NCI-H446 treated with DMSO at 0.1 percent for 48 hours (cell line): ENCODE measurements around the gene GATB.

Experiments
- DNase-seq: peaks from one replicate; lab custom pipeline; 2025; lab: John Stamatoyannopoulos, UW

Gene GATB

DNA sequence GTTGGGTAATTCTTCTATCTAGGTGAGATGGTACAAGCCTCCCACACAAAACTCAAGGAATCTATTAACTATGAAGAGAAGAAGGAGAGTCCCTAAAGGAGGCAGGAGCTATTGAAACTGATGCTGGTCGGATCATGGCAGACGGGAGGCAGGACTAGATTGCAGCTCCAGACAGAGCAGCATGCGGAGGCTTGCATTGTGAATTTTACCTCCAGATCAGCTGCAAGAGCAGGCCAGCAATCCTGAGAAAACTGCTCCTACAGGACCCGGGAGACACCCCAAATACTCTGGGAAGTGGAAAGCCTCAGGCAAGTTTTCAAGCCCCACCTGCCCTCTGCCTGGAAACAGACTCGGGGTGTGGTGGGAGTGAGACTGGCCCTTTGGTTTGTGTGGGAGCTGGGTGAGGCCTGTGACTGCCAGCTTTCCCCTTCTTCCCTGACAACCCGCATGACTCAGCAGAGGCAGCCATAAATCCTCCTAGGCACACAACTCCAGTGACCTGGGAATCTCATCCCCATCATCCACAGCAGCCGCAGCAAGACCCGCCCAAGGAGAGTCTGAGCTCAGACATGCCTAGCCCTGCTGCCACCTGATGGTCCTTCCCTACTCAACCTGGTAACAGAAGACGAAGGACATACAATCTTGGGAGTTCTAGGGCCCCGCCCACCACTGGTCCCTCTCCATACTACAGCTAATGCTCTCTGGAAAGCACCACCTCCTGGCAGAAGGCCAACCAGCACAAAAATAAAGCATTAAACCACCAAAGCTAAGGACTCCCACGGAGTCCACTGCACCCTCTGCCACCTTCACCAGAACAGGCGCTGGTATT is 30.9 kb downstream of the GATB start:
- no peak for DNase-seq

DNA sequence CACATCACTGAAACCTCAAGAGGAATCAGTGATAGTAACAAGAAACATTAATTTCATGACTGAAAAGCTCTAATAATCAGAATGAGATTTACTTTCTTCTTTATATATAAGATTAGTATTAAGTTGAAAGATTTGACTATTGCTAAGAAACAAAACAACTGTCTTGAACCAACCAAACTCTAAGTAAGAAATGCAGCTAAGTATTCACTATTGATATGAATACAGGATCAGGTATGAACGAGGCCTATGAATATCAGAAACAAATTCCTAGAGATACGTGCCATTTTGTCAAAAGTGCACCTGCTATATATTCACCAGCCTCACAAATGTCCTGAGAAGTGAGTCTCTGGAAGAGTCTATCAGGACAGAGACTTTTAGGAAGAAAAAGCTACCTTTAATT is 32.1 kb downstream of the GATB start:
- DNase-seq = no peak

DNA sequence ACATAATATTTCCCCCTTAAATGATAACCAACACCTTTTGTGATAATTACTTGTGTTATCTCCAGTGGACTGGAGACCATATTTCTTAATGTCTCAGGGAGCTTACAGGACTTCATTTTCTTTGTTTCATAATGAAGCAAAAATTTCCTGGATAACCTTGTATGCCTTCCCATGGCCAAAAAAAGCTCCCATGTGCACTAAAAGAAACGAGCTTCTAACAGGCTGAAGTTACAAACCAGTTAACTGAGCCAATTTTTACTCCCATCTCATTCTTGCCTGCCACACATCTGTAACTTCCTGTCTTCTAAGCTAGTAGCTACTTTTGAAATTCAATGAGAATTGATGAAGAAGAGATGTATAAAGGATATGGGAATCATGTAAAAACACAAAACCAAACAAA is 32.8 kb downstream of the GATB start:
- DNase-seq = no peak

DNA sequence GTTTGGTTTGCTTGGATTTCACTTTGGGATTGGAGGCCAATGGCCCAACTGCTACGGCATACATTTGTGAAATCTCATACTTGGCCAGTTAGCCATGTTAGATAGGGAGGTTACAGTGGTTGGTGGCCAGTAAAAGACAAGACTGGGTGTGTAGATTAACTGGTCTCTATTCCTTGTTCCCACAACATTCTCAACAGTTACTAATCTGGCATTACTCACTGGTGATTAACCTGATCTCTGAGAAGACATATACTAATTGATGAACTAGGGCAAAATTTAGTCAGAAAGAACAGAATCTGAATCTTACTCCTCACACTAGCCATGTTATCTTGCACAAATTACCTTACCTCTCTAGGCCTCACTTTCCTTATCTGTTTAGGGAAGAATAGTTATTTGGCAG is 33.4 kb downstream of the GATB start:
- DNase-seq = no peak

DNA sequence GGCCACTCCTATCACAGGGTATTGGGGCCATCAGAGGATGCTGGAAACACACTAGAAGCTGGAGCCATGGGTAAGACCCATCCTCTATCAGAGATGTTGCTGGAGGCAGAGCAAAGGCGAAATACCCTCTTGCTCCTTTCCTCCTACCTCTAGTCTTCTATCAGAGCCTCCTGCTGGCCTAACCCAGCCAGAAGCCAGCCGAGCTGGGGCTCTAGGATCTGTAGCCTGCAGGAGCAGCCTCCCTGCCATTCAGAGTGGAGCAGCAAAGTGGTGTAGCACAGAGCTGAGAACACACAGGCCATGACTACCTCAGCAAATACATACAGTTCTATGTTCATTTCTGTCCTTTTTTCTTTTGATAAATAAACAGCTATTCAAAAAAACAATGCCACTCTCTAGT is 35.7 kb downstream of the GATB start:
- no peak for DNase-seq

DNA sequence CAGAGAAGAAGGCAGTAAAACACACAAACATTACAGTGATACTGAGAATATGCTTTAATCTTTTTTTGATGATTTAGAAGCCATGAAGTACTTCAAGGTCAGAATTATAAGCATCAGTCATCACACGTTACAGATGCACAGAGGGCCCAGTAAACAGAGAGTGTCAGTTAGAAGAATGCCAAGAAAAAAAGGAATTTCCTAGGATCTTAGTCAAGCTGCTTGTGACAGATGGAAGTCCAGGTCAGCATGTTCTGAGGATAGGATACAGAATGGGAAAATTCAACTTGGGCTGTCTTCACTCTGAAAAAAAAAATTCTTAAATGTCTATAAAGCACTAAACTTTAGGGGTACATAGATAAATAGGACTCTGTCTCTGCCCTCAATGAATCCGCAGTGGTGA is 38.9 kb downstream of the GATB start:
- DNase-seq = no peak

DNA sequence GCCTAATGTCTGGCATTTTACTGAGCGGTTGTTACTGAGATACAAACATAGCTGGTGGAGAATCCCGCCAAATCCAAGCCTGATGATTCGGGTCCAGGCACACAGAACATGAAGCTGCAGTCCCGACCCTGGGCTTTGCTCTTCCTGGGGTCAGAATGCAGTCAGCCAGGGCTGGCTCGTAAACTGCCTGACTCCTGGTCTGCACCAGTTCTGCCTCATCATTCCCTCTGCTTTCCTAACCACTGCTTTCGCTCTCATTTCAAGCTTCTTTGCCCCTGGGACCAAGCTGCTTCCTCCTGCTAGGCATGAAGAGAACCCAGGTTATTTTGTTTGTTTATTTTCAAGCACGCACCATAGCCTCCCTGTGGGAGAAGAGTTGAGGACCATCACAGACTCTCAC is 39.3 kb downstream of the GATB start:
- DNase-seq = no peak

DNA sequence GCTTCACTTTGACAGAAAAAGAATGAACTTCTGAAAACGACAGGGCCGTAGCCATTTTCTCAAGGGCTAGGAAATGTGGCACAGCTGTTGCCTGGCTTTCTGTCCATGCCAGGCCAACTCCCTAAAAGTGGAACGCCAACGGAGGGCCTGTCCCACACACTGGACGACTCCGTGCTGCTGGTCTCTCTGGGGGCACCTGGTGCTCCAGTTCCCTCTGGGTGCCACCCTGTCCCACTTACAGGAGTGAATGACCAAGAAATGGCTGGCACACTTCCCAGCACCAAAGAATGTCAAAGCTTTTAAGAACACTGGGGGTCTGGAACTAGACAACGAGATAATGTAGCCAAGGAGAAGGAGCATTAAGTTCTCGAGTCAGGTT is 40.9 kb downstream of the GATB start:
- no peak for DNase-seq

DNA sequence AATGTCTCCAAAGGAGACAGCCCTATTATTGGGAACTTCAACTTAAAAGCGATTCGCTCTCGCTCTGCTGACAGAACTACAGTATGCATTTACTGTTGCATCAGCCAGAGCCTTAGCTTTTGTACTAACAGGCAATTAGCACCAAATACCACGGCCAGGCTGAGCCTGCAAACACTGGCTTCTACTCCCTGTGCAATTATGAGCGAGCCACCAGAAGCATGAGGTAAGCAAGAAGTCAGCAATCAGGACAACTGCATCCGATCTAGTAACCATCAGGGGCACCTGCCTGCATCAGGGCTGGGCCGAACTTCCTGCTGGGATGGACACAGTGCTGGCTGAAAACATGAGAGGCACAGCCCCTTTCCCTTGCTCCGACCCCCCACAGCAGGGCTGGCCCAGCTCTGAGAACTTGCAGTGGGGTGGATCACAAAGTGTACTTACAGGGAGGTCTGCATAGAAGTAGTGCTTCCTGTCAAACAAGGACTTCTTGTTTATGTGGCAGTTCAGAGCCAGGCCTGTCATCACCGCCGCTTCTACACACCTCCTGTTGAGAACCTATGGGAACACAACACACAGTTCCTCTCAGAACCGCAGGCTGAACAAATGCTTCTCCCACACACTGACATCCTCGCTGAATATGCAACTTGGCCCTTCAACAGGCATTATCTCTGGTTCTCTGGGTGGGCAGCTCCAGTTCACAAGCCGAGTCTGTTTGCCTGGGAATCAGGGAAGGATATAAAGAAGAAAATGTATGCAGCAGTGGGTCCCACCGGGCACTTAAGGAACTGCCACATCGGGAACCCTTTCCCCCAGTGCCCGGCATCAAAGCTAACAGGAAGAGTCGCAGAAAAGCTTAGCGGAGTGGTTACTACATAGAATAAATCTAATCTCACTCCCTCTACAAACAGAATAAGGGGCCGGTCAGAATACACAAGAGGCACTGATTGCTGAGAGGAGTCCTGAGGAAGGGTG is 41.5 kb downstream of the GATB start:
- no peak for DNase-seq

DNA sequence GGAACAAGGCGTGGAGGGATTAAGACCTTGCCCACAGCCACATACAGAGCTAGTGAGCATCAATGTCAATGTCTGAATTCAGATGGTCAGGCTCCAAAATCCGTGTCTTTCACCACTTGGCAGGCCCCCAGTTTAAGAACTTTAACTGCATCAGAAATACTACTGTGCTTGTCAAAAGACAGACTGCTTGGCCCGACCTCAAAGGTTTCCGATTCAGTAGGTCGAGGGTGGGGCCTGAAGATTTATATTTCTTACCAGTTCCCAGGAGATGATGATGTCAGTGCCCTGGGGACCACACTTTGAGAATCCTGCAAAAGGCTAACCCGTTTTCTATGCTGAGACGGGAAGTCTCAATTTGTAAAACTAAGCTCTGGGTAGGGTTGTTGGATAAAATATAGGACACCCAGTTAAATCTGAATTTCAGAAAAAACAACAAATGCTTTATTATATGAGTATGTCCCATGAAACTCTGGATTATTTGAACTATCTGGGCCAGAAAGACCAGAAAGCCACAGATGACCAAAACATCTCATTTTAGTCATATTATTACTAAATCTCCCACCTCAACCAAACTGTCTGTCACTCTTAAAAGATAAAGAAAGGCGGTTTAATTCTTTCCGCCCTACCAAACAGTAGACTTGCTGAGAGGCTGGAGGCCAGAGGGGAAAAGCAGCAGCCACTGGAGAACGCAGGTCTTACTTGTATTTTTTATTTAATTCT is 42.7 kb downstream of the GATB start:
- no peak for DNase-seq

DNA sequence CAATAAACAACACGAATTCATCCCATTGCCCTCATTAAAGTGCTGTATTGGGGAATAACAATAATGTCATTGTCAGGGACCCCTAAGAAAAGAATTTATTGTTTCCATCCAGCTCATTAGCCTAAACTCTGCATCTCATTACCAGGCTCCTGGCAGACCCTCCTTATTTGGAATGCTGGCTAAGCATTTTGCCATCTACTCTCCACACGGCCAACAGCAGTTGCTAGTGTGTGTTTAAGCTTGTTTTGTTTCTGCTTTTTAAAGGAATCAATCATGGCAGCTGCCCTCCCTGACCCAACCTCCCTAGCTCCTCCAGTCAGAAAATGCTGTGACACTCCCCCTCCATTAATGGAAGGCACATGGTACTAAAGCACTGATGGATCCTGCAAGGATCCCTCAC is 43.5 kb downstream of the GATB start:
- no peak for DNase-seq

DNA sequence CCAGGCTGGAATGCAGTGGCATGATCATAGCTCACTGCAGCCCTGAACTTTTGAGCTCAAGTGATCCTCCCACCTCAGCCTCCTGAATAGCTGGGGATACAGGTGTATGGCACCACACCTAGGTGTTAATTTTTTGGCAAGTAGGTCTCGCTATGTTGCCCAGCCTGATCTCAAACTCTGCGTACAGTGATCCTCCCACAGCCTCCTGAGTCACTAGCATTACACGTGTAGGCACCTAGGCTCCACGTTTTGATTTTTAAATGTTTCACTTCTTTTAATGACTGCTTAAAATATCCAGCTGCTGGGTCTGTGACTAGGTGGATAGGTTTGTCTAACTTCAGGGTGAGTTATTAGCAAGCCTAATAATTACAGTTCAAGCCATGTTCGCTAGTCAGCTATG is 44.5 kb downstream of the GATB start:
- no peak for DNase-seq

DNA sequence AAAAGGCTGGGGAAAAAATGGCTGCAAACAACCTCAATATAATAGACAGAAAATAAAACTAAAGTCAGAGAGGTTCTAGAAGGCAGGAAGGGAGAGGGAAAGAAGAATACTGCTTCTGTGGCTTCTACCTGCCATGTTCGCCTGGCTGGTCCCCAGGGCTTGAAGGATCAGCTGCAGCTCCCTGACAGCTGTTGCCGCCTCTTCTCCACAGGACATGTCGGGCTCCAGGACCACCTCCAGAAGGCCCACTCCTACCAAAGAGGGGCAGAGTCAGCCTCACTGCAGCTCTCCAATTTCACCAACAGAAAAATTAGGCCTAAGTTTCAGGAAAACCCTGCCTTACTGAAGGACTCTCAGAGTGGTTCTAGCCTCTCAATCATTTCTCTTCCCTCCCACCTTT is 44.9 kb downstream of the GATB start:
- DNase-seq = no peak

DNA sequence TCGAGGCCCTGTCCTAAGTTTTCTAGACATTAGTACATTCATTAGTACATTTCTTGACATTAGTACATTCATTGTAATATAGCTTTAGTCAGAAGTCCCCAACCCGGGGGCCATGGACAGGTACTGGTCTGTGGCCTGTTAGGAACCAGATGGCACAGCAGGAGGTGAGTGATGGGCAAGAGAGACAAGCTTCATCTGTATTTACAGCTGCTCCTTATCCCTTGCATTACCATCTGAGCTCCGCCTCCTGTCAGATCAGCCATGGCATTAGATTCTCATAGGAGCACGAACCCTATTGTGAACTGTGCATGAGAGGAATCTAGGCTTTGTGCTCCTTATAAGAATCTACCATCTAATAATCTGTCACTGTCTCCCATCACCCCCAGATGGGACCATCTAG is 48.0 kb downstream of the GATB start:
- no peak for DNase-seq

DNA sequence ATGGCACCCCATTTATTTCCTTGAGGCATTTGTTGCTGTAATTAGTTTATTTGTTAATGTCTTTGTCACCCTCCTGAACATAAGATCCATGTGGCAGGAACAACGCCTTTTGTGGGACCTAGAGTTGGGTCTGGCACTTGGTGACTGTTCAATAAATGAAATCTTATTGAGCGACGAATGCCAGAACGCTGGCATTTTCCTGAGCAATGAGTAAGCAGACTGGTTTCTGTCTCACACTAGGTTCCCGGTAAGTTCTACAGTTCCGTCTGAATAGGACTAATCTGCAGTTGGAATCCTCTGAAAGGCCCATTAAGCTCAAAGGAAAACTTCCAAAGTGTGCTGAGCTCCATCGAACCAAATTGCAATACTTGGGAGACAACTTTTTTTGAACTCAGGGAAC is 49.2 kb downstream of the GATB start:
- no peak for DNase-seq

DNA sequence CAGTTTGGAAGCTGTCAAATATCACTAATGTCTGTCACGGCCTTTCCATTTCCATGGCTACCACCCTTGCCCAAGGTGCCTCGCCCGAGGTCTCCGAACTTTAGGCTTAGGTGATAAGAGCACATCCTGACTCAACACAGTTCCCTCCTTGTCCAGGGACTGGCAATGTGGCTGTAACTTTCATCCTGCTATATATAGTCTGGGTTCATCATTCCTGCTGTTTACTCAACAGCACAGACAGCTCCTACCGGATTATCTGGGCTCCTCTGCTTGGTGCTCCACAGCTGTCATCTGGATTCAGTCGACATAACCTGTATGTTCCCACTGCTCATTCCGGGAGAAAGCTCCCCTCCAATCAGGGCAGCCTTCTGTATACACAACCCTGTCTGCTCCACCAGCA is 51.2 kb downstream of the GATB start:
- DNase-seq = no peak

DNA sequence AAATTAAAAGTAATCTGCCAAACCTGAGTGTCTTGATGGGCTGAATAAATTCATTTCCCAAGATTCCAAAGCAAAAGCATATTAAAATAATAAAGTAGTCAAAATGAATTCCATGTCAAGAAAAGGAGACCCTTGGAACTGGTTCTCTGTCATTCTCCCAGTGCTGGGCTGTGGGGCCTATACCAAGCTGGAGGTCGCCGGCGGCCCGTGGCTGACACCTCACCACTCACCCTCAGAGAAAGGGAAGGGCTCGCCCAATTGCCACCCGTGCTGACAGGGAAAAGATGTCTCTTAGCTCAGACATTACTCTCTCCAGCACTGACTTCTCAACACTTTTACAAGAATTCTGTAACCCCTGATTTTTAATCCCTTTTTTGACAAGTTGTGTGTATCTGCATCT is 51.7 kb downstream of the GATB start:
- no peak for DNase-seq

DNA sequence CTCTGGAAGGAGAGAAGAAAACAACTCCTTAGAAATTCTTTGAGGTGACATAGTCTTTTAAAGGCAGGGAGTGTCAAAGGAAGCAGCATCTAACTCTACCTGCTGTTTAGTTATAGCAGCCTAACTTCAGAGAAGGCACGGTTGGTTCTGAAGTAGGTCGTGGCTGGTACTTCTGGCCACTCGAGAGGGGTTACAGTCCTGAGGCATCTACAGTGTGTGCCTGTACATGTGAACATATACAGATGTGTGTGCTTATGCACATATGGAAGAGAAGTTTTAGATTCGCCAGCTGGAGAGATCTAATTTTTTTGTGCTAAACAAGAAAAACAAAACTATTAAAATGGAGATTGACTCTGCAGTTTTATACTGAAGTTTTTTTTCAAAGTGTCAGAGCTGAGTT is 52.7 kb downstream of the GATB start:
- DNase-seq = no peak

DNA sequence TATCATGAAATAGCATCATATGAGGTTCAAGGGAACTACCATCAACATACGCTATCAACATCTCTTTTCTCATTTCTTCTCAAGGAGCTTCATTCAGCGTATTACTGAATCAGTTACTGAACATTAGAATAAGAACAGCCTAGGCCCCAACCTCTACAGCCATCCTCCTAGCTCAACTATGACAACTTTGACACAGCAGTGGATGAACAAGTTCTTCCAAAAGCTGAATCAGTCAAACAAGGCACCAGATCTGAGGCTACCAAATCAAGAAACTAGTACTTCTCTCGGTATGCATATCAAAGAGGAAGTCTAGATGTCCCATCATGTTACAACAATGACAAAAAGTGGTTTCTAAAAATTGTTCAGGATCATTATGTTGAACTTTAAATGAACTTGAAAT is 57.4 kb downstream of the GATB start:
- DNase-seq = no peak

DNA sequence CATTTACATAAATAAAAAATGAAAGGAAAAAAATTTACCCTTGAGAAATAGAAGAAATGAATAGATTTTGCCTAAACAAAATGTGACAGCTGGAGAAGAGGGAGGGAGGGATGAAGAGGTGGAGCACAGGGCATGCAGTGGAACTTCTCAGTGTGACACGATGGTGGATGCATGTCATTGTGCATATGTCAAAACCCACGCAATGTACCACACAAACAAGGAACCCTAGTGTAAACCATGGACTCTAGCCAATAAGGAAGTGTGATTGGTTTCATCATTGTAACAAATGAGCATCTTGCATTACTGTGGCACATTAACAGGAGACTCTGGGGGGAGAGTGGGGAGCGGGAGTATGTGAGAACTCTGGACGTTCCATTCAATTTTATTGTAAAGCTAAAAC is 58.6 kb downstream of the GATB start:
- no peak for DNase-seq

DNA sequence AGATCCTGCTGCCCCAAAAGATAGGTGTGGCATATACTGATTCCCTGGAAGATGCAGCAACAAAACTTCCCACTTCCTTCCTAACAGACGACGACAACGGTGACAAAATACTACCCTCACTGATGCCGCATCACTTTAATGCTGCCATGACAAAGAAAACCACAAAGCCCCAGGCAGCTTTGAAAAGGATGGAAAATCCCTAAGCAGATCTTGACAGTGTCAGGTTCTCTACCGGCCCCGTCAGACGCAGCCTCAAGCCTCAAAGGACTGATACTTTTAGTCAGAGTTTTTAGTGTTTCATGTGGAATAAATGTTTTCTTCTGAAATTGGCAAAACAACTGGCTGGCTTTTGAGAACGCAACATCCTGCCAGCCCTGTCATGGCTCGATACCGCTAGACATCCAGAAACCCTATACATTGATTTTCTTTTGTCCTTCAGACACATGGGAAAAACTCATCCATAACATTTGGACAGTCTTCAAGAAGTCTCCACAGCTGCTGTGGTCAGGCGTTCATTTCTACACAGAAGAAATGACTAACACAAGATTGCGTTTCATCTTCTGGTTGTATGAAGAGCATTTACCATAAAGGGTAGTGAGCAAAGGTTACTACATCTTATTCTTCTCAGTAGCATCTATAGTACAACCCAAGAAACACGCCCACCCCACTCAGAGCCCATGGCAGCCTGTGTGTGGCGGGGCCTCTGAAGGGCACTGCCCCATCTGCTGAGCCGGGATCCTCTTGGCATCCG is 60.1 kb downstream of the GATB start:
- DNase-seq = no peak

DNA sequence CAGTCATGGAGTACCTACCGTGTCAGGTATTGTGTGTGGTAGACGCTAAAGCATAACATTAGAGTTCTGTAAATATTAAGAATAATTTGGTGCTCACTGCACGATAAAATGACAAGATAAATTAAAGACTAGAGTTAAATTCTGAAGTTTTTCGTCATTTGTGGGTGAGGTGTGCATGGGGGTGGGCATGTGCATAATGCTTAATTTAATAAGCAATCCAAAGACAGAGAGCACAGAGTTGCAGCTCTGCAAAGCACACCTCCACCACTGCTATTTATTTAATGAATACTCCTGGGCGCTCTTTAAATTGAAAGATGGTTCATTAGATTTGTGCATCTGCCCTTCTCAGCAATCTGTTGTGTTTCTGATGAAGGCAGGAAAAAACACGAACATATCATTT is 62.6 kb downstream of the GATB start:
- DNase-seq = no peak
